ENCODE measurements around the gene ADGRG3. TPM values are rescaled to one million over a fixed set of nuclear protein-coding genes. Genes with fewer than 3 reads are reported as not detected.

The ADGRG3 gene
- total RNA-seq, 1 donor from 2014 or later, result not detected

GRCh38 chr16:57644383-57645014, 23.6 kb upstream of the ADGRG3 start:
- H3K27ac Mint-ChIP-seq (ENCODE audit: unreplicated experiment), result no peak overlapping the region
- no peaks in the 10 kb centered on the region for H3K36me3 Mint-ChIP-seq (ENCODE audit: unreplicated experiment)
- H3K4me1 Mint-ChIP-seq (ENCODE audit: unreplicated experiment), result peaks cover 21% of the 10 kb centered on the region
- H3K4me3 Mint-ChIP-seq (ENCODE audit: unreplicated experiment), result no peak overlapping the region
- no peaks in the 10 kb centered on the region for H3K27me3 Mint-ChIP-seq (ENCODE audit: unreplicated experiment)
- no peaks in the 10 kb centered on the region for H3K9me3 Mint-ChIP-seq (ENCODE audit: unreplicated experiment)
- no peak for TF ChIP-seq CTCF (IDR thresholded peaks at IDR 0.05)
- no peak for DNase-seq (ENCODE audit: extremely low spot score, unreplicated experiment)

- H3K9me3 Mint-ChIP-seq (ENCODE audit: unreplicated experiment), result no peaks in the 10 kb centered on the region
- no peak overlapping the region for H3K4me3 Mint-ChIP-seq (ENCODE audit: unreplicated experiment)
- DNase-seq (ENCODE audit: extremely low spot score, unreplicated experiment), result no peak
- H3K4me1 Mint-ChIP-seq (ENCODE audit: unreplicated experiment), result peaks cover 21% of the 10 kb centered on the region
- H3K27ac Mint-ChIP-seq (ENCODE audit: unreplicated experiment), result no peak overlapping the region
- no peaks in the 10 kb centered on the region for H3K27me3 Mint-ChIP-seq (ENCODE audit: unreplicated experiment)
- no peak for TF ChIP-seq CTCF (IDR thresholded peaks at IDR 0.05)
- no peaks in the 10 kb centered on the region for H3K36me3 Mint-ChIP-seq (ENCODE audit: unreplicated experiment)
Observed at GRCh38 chr16:57645169-57645568, 22.9 kb upstream of the ADGRG3 start.

GRCh38 chr16:57645691-57646387, 22.3 kb upstream of the ADGRG3 start:
- Mint-ChIP-seq H3K9me3 (ENCODE audit: unreplicated experiment) (no peaks in the 10 kb centered on the region), H3K4me3 (ENCODE audit: unreplicated experiment) (no peak overlapping the region), H3K4me1 (ENCODE audit: unreplicated experiment) (peaks cover 21% of the 10 kb centered on the region), H3K27ac (ENCODE audit: unreplicated experiment) (no peak overlapping the region), H3K27me3 (ENCODE audit: unreplicated experiment) (no peaks in the 10 kb centered on the region), H3K36me3 (ENCODE audit: unreplicated experiment) (no peaks in the 10 kb centered on the region)
- no peak for TF ChIP-seq CTCF (IDR thresholded peaks at IDR 0.05)
- no peak for DNase-seq (ENCODE audit: extremely low spot score, unreplicated experiment)

GRCh38 chr16:57646388-57647039, 21.6 kb upstream of the ADGRG3 start:
- DNase-seq (ENCODE audit: extremely low spot score, unreplicated experiment), result no peak
- H3K4me3 Mint-ChIP-seq (ENCODE audit: unreplicated experiment), result no peak overlapping the region
- peaks cover 21% of the 10 kb centered on the region for H3K4me1 Mint-ChIP-seq (ENCODE audit: unreplicated experiment)
- no peaks in the 10 kb centered on the region for H3K36me3 Mint-ChIP-seq (ENCODE audit: unreplicated experiment)
- H3K9me3 Mint-ChIP-seq (ENCODE audit: unreplicated experiment), result no peaks in the 10 kb centered on the region
- TF ChIP-seq CTCF (IDR thresholded peaks at IDR 0.05), result no peak
- no peaks in the 10 kb centered on the region for H3K27me3 Mint-ChIP-seq (ENCODE audit: unreplicated experiment)
- no peak overlapping the region for H3K27ac Mint-ChIP-seq (ENCODE audit: unreplicated experiment)

Data from osteocyte (in vitro differentiated cells).